GM19023 (cell line): Measurements from ENCODE around the gene VAX1.
"Not testable (repeated sequence)": the region's sequence is repeated elsewhere in the genome, so short reads cannot be mapped to it uniquely, and the experiment has no call there.

Source experiments
- ATAC-seq: cut with Tn5 transposase; IDR thresholded peaks from one replicate; pipeline ENCODE4 v1.9.1; 2021; ENCODE audit warnings: mild to moderate bottlenecking, moderate library complexity; ENCODE audit not compliant: unreplicated experiment

VAX1 gene

DNA sequence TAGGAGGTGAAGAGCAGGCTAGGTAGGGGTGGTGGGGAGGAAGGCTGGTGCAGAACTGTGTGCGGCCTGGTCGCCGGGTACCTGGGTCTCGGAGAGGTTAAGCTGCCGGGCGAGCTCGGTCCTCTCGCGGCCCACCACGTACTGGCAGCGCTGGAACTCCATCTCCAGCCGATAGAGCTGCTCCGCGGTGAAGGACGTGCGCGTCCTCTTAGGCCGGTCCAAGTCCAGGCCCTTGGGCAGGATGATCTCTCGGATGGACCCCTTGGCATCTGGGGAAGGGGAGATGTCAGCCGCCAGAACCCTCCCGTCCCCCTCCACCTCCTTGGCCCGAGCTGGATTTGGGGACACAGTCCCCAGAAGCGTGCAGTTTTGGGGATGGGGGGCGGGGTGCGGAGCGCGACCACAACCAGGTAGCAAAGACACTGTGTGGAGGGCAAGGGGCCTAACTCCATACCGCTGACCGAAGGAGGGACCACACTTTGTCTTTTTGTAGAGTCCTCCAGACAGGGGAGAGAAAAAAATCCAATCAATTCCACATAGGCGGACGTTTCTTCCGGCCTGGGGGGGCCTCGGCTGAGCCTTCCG lies 1.6 kb downstream of the VAX1 start:
- ATAC-seq, result no peak

DNA sequence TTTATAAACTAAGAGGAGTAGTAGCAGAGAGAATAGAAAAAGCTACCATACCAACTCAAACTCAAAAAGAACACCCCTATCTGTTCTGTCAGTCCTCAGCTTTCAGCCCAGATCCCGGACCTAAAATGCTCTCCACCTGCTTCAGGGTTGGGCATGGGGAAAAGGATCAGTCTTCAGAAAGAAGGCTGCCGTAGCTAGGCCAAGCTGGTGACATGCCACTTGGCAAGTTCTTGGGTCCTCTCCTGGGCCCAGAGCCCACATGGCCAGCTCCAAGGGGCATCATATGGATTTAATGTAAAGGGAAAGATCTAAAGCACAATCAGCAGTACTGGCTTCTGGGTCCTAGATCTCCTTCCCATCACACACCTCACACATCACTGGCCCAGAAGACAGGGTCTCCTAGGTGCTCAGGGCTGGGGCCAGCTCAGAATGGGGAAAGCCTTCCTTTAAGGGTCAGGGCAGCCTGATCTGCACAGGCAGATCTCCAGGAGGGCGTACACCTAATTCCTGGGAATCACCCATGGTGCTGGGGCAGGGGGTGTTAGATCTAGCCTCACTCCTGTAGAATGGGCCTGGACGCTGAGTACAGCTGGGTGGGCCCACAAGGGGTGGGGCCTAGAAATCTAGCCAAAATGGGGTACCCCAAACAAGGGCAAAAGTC lies 2.5 kb downstream of the VAX1 start:
- ATAC-seq, result no peak

DNA sequence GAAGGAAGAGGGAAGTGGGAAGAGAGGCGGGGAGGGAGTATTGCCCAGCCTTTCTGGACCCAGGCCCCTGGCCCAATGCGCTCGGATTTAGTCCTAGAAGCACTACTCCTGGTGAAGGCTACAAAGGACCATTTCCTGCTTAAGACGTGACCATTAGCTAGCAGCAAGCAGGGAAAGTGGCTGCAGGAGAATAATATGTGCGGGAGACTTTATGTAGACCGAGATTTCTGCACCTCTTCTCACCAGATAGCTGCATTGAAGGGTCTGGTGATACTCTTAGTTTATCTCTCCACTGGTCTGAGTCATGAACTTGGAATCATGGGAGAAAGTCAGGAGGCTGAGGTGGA lies 3.1 kb downstream of the VAX1 start:
- no peak for ATAC-seq

DNA sequence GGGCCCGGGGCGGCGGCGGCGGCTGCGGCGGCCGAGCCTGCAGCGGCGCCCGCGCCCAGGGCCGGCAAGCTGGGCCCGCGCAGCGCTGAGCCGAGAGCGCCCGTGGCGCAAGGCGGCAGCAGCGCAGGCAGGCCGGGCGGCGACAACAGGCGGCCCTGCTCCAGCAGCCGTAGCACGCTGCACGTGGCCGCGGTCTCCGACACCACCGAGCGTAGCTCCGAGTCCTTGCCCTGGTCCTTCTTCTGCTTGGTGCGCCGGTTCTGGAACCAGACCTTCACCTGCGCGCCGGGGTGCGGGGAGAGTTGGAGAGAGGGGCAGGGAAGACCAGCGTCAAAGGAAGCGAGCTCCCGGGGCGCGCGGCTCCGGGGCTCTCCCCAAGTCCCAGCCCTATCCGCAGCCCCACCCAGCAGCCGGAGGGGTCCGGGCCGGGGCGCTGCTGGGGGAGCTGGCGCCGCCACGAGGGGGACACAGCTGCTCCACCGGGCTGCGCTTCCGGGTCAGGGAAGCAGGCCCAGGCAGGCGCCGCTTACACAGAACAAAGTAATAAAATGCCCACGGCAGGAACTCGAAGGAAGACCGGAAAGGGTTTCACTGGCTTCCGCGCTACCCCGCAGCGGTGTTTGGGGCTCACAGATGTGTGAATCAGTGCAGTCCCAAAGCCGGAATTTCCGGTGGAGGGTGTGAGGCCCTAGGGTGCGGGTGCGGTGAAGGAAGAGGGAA lies 3.6 kb downstream of the VAX1 start:
- ATAC-seq, result no peak

DNA sequence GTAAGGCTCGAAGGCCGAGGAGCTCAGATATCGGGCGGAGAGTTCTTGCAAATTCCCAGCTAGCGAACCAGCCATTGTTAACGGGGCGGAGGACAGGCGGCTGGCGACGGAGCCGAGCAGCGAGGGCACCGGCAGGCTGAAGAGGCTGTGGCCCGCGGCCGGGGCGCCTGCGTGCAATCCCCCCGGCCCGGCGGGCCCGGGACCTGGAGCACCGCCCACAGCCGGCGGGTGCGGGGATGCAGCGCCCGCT lies 4.1 kb downstream of the VAX1 start:
- no peak for ATAC-seq

DNA sequence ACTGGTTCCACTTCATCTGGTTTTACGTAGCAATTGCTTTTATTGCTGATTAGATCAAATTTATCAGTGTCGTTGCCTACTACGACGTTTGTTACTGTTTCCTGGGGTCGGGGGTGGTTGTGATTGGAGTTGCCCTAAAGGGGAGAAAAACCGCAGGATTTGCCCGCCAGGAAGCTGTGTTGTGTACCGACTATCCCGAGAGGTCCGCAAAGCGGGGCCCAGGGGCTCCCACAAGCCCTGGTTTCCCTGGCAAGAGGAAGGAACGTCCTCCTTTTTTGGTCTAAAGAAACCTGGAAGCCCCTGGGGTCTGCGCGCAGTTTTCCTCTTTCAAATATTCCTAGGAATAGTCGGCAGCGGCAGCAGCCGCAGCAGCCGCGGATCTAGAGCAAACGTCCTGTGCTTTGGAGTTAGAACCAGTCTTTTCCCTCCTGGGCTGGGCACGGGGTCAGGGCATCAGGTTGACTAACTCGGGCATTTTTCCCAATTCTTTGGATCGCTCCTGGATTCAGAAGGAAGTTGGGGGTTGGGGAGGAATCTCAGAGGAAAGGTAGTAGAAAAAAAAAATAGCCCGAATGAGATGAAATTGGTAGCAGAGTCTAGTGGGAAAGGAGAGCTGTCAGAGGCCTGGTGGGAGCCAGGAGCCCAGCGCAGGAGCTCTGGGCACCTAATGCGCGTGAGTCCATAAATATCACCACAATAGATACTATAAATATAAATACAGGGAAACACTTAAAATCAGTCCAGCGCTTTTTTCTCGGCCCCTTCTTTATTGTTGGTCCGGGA lies 4.6 kb downstream of the VAX1 start:
- ATAC-seq, result no peak

DNA sequence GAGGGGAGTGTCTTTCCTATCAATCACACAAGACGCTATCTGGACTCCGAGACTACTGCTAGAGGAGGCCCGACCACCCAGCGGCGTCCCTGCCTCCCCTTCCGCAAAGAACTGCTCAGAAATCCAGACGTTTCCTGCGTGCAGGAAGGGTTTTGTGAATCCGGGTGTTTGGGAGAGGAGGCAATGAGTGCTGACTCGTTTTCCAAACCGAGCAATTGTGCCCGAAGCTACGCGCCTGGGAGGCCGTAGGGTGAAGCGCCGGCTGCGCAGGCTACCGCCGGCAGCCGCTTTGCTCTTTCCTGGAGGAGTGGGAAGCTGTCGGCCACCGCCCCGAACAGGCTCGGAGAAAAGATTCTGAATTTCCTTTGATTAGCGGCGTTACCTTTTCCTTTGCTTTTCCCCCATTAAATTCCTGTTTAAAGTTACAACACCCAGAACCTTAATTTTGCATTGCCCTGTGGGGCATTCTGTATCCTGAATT lies 5.3 kb downstream of the VAX1 start:
- ATAC-seq, result no peak

DNA sequence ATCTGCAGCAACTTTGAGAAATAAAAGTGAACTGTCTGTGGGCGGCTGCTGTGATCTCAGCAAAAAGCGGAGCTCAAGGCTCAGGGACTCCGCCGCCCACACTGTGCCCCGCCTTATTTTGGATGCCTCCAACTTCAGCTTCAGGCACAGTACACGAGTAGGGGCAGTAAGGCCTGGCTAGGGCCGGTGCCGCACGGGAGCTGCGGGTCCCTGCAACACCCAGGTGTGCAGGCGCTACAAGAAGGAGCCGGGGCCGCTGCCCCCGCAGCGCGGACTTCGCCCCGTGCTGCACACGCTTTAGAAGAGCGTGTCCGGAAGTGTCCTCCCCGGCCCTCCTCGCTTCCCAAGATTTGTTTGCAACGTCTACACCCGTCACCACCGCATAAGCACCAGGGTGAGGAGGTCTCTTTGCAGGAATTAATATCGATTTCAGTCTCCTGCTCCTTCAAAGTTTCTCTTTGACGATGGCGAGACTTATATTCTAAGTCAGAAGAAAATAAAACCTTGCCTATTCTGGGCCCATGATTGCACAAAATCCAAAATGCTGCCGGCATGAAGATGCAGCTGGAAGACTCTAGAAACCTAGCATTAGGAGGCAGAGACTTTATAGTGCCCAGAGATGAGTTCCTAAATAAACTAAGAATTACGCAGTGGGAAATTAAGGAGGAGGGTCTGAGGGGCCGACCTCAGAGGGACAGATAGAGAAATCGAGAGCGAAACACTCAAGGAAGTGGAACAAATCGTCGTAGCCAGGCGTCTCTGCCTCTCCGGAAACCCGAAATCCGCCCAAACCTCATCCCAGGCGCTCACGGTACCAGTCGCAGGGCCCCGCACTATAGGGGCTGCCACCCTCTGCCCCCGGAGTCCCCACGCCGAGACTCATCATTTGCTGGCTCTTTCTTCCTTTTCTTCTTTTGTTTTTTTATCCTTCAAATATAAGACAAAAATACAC lies 6.4 kb downstream of the VAX1 start:
- no peak for ATAC-seq

DNA sequence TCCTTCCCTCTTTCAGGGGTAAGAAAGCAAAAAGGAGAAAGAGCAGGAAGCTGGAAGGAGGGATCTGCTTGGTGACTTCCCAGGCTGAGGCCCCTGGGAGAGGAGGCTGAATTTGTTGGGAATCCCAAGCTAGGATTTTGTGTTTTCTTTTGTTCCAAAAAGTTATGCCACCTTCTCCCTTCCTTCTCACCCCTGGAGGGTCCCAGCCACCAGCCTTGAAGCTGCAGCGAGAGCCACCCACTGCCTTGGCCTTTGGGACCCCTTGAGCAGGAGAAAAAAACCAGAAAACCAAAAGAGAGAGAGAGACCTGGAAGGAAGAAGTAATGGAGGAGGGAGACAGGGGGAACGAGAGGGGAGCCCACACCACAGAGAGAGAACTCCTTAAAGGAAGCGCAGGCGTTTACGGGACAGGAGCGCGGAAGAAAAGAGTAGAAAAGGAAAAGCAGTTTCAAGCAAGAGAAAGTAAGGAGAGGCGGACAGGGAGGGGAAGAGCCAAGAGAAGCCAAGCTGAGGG lies 7.2 kb downstream of the VAX1 start:
- ATAC-seq, result no peak

DNA sequence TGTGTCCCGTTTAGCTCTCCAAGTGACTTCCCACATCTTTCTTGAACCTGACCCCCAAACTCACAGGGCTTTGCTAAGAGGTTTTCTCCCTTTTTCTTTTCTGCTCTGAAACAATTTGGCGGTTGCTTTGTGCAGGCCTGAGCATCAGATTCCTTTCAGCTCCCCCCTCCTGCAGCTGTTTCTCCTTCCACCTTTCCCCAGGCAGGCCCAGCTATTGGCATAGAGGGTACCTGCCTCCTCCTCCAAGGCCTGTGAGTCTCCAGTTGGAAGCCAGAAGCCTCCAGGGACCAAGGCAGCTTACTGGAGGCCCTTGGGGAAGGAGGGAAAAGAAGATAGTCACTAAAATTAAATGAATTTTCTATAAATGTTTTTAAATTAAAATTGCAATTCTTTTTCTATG lies 7.7 kb downstream of the VAX1 start:
- no peak for ATAC-seq

DNA sequence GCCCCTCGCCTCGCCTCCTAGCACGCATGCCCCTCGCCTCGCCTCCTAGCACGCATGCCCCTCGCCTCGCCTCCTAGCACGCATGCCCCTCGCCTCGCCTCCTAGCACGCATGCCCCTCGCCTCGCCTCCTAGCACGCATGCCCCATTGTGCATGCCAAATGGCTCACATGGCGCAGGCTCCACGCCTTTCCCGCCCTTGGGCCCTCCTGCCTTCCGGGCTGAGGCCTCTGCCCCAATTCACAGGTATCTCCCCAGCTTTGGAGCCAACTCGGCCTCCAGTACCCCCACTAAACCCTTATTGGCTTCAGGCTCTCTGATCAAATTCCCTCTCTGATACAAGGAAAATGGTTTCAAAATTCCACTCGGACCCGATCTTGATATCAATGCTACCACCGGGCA lies 11.4 kb downstream of the VAX1 start:
- ATAC-seq, result not testable (repeated sequence)

DNA sequence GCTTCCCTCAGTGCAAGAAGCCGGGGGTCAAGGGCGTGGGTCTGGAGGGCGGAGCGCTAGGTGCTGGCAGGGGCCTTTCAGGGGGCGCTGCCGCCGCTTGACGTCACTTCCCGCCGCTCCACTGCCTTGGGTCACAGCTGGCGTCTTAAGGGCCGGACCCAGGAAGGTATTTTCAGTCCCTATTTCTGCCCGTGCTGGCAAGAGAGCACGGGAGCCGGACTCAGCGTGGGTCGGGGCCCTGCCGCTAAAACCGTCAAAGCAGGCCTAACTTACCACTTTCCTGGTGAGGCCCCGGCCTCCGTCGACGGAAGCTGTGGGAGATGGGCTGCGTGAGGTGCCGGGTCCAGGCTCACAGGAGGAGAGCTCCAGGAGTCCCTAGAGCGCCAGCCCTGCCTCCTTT lies 12.0 kb downstream of the VAX1 start:
- no peak for ATAC-seq

DNA sequence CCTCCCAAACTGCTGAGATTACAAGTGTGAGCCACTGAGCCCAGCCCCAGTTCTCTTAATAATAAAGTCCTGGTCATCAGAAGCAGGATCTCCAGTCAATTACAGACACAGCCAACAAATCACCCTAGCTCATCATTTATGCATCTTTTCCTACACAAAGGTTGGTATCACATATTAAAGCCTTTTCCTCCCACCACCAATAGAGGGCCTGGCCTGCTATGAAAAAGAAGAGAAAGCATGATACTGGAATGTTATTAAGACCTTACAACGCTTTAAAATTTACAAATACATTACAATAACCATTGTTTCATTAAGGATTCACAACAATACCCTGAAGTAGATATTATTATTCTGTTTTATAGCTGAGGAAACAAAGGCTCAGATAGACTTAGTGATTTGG lies 25.9 kb downstream of the VAX1 start:
- no peak for ATAC-seq

DNA sequence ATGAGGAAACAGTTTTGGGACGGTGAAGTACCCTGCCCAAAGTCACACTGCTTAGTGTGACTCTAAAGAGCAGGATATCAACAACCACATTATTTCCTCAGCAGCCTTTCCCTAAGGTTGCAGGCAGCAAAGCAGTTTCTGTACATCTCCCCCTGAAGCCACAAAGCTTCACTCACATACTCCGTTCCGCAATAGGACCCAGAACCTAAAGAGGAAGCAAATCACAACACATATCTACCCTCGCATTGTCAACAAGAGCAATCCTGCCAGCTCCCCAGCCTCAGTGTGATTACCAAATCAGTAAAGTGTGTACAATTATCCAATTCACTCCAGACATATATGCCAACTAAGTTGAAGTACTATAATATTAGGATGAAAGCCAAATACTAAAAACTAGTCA lies 30.8 kb downstream of the VAX1 start:
- no peak for ATAC-seq

DNA sequence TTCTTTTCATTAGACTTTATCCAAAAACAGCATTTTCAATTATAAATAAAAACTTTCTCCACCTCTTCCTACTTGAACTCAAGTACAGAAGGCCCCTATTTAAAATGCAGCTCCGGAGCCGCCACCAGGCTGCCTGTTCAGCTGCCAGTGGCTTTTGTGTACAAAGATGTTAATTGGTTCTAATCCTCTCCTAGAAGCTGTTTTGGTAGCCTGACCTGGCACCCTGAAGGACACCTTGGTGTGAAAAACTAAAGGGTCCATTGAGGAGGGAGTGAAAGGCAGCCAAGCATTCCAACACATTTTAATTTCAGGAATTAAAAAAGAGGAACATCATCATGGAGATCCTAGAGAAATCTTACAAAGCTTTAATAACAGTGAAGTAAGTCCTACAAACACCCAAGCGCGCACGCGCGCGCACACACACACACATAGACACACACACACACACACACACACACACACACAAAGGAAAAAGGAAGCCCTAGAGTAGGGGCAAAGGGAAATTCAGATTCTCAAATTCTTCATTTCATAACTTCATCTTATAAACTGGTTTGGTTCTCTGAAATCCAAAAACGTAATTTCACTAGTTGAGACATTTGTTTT lies 41.4 kb downstream of the VAX1 start:
- no peak for ATAC-seq

DNA sequence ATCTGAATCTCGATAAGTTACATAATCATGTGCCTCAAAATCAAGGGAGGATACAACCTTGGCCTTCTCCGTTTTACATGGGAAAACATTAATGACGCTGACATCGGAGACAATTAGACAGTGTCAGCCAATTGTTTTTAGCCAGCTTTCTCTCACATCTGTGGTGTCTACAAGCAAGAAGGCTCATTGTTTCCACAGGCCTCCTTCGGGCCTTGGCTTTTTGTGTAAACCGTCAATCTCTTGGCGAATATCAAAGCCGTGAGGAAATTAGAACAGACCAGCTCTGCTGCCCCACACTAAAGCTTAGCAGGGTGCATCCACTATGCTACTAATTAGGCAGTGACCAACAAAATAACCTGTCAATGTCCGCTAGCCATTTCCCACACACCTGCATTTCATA lies 43.2 kb downstream of the VAX1 start:
- no peak for ATAC-seq

DNA sequence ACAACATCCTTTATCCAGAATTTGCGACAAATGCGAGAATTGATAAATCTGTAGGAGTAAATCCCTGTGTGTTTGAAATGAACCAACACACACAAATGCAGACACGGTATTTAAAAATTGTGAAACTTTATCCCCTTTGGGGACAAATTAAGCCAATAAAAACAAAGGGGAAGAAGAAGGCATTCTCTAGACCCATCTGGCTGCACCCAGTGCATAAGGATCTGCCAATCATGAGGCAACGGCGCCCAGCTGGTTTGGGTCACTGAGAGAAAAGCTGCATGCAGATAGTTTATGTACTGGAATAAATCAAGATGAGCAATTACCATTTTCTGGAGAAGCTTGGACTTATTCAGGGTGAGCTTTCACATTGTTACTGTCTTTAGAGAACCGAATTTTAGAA lies 45.7 kb downstream of the VAX1 start:
- no peak for ATAC-seq

DNA sequence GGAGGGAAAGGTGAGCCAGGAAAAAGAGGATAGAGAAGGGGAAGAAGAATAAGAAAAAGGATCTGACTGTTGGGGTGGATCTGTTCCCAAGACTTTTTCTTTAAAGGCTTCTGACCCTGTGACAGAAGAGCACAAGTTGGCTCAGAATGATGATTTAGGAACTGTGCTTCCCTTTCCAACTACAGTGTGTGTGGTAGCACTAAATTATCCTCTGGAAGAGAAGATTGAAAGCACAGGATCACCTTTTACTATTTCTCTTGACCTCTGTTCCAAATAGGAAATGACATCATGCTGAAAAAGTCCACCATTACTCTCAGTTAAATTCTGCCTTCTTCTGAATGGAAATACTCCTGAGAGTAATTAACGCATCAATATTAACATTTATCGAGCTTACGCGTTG lies 47.2 kb downstream of the VAX1 start:
- ATAC-seq, result no peak

DNA sequence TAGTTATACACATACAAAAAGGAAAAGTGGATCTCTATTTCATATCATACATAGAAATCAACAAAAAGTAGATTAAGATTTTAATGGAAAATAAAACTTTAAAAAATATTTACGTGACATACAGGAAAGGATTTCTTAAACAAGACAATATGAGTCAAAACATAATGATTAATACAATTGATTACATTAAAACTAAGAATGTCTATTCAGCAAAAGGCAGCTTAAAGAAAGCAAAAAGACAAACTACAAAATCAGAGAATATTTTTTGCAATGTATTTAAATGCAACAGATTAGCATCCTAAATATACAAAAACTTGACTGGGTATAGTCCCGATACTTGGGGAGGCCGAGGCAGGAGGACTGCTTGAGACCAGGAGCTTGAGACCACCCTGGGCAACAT lies 50.5 kb downstream of the VAX1 start:
- no peak for ATAC-seq

DNA sequence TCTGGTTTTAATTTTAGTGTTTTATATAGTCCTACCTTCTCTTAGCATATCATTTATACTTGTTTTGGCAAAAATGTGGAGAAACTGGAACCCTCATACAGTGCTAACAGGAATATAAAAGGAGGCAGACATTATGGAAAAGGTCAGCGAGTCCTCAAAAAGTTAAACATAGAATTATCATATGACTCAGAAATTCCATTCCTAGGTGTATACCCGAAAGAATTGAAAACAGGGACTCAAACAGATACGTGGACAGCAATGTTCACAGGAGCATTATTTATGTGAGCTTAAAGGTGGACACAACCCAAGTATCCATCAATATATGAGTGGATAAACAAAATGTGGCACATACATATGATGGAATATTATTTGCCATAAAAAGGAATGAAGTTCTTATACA lies 51.5 kb downstream of the VAX1 start:
- no peak for ATAC-seq
